ENCODE measurements around the gene AMIGO3. TPM values are rescaled to one million over a fixed set of nuclear protein-coding genes. Genes with fewer than 3 reads are reported as not detected.

Gene AMIGO3
- total and polyA plus RNA-seq, 12 donors = 0.28 to 3.0 (median 1.2) TPM; not detected in 4

DNA sequence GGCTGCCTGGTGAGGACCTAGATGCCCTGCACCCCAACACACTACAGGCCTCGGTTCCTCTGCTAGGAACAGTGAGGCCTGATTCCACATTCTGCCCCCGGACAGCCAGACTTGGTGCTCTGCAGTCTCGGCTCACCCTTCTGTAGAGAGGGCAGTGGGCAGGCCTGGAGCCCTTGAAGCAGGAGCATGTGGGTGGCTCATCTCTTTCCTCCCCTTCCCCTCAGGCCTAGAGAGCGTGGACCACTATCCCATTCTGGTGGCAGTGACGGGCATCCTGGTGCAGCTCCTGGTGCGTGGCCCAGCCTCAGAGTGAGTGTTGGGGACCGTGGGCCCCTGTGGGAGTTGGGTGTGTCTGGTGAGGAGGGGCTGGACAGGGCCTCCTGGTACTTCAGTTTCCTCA lies 3.3 kb downstream of the AMIGO3 start:
- H3K36me3 ChIP-seq (replicated peaks in 1 of 2) = peaks cover 0 to 3% of the 10 kb centered on the region in 2 donors
- H3K9me3 ChIP-seq (replicated peaks in 1 of 3) = no peaks in the 10 kb centered on the region
- H3K27ac ChIP-seq = no peak overlapping the region
- 86 to 100% (median 94%) methylated on average over 1 to 7 of the region's 7 CpGs for WGBS, 4 donors
- no peak for TF ChIP-seq CTCF (IDR thresholded peaks at IDR 0.05)
- TF ChIP-seq POLR2A (IDR thresholded peaks at IDR 0.05) = no peak
- DNase-seq = no peak
- H3K27me3 ChIP-seq = no peaks in the 10 kb centered on the region
- H3K4me3 ChIP-seq = no peak overlapping the region
- H3K4me1 ChIP-seq (replicated peaks in 1 of 2) = peaks cover 0 to 16% of the 10 kb centered on the region in 2 donors
- intact Hi-C loops (cut with DNase I) = no loop called here

DNA sequence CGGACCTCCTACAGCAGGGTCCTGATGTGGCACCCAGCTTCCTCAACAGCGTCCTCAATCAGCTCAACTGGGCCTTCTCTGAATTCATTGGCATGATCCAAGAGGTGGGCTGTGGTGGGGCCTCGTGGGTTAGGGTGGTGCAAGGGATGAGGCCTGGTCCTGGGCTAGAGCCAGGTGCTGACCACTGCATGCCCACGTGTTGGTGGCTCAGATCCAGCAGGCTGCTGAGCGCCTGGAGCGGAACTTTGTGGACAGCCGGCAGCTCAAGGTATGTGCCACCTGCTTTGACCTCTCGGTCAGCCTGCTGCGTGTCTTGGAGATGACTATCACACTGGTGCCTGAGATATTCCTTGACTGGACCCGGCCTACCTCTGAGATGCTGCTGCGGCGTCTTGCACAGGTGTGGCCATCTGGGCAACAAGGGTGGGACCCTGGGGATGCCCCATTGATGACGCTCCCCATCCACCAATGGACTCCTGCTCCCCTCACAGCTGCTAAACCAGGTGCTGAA lies 3.8 kb downstream of the AMIGO3 start:
- H3K4me3 ChIP-seq = no peak overlapping the region
- DNase-seq = no peak

DNA sequence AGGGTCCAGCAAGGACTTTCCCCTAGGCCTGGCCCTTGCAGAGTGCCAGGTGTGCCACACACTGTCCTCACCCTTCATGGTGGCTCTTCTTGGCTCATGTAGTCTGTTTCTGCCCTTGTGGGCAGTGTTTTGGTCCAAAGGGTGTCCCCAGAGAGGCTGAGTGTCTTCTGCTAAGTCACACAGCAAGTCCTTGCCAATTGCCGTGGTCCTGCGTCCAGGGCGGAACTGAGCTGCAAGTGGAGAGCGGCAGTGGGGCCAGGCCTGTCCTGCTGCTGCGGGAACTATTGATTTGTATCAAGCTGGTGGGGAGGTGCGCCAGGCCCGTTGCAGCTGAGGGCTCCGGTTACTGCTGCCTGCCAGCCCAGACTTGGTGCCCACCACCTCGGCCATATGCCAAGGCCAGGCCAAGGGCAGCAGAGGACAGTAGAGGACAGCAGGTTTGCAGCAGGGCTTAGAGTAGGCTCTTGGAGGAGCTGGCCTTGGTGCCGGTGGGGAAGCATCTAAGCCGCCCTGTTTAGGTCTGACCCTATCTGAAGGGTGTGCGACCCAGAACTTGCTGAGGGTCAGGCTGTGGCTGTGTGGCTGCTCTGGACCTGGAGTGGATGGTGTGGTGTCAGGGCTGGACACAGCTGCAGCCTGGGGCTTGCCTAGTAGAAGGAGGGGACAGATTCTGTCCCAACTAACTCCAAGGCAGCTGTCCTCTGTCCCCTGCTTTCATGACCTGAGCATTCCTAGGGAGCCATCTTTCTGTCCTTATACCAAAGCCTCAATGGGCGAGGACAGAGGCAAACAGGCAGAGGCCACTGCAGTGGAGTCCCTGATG lies 4.5 kb downstream of the AMIGO3 start:
- Histone ChIP-seq H3K27ac (no peak overlapping the region), H3K36me3 (replicated peaks in 1 of 2) (no peaks in the 10 kb centered on the region), H3K4me3 (no peak overlapping the region), H3K9me3 (replicated peaks in 1 of 3) (no peaks in the 10 kb centered on the region), H3K27me3 (no peaks in the 10 kb centered on the region), H3K4me1 (replicated peaks in 1 of 2) (peaks cover 0 to 13% of the 10 kb centered on the region in 2 donors)
- WGBS, 4 donors = 80 to 90% (median 85%) methylated on average over 4 to 13 of the region's 13 CpGs
- intact Hi-C loops (cut with DNase I) = loop anchor here in 1 of 2 donors (5.0 kb wide), 1 partner anchor 192 kb away; no protein-coding TSS in a partner anchor
- no peak for DNase-seq
- TF ChIP-seq CTCF (IDR thresholded peaks at IDR 0.05) (no peak), POLR2A (IDR thresholded peaks at IDR 0.05) (no peak)

More for the DNA sequence above, 3.8 kb downstream of the AMIGO3 start:
- TF ChIP-seq POLR2A (IDR thresholded peaks at IDR 0.05) = no peak
- no peak for TF ChIP-seq CTCF (IDR thresholded peaks at IDR 0.05)
- Histone ChIP-seq H3K27ac (no peak overlapping the region), H3K27me3 (no peaks in the 10 kb centered on the region), H3K36me3 (replicated peaks in 1 of 2) (no peaks in the 10 kb centered on the region), H3K4me1 (replicated peaks in 1 of 2) (peaks cover 0 to 16% of the 10 kb centered on the region in 2 donors), H3K9me3 (replicated peaks in 1 of 3) (no peaks in the 10 kb centered on the region)
- intact Hi-C loops (cut with DNase I) = no loop called here
- WGBS, 4 donors = 93 to 95% (median 94%) methylated on average over 5 to 13 of the region's 13 CpGs; no CpG with 5 or more reads in 1 of the 4 donors

DNA sequence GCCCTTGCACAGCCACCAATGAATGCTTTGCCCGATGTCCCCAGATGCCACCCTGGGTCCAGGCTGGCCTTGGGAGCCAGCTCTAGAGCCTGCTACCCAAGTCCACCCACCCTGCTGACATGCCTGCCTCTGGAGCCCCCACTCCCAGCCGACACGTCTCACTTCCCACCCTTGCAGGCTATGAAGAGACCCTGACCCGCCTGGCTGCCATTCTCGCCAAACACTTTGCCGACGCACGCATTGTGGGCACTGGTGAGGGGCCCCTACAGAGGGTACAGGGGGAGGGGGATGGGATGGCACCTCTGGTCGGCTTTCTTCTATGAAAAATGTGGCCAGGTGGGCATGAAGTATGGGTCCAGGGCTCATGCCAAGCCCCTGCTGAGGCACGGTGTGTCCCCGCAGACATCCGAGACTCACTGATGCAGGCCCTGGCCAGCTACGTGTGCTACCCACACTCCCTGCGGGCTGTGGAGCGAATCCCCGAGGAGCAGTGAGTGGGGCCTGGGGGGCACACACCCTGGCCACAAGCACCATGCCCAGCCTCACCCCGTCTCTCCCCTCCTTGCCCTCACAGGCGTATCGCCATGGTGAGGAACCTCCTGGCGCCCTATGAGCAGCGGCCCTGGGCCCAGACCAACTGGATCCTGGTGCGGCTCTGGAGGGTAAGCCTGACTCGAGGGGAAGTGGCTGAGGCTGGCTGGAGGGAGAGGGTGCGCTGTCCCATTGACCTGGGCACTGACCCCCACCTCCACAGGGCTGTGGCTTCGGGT lies 6.0 kb downstream of the AMIGO3 start:
- no peaks in the 10 kb centered on the region for H3K9me3 ChIP-seq (replicated peaks in 1 of 3)
- no peak overlapping the region for H3K4me3 ChIP-seq
- intact Hi-C loops (cut with DNase I) = loop anchor here in 1 of 2 donors (5.0 kb wide), 1 partner anchor 194 kb away; no protein-coding TSS in a partner anchor
- DNase-seq = peak in 1 of 7 donors; percentile 9
- peaks cover 0 to 1% of the 10 kb centered on the region in 2 donors for H3K4me1 ChIP-seq (replicated peaks in 1 of 2)
- no peak for TF ChIP-seq POLR2A (IDR thresholded peaks at IDR 0.05)
- TF ChIP-seq CTCF (IDR thresholded peaks at IDR 0.05) = no peak
- H3K27me3 ChIP-seq = no peaks in the 10 kb centered on the region
- no peak overlapping the region for H3K27ac ChIP-seq
- H3K36me3 ChIP-seq (replicated peaks in 1 of 2) = no peaks in the 10 kb centered on the region
- WGBS, 4 donors = 89 to 96% (median 91%) methylated on average over 12 to 25 of the region's 25 CpGs

All from adrenal gland (tissue), 12 donors.